Stomach (tissue), 9 donors: ENCODE data around the gene GPR153. TPM values are rescaled to one million over a fixed set of nuclear protein-coding genes. Genes with fewer than 3 reads are reported as not detected.

ENCODE experiments used
- DNase-seq, 2 donors: peaks; one replicate each; pipeline versions ENCODE4 v3.0.0 to v3.0.0-alpha.2; 2013 to 2019
- H3K27ac ChIP-seq, 5 donors: fragments of 200-600 bp in 4 of 5; sonication (generic) in 4 of 5; one replicate each; pipeline ENCODE4 v1.5.1; 2013 to 2019; ENCODE audit warnings: mild to moderate bottlenecking in 1 of 5, moderate library complexity in 1 of 5
- H3K27me3 ChIP-seq, 3 donors: fragments of 200-600 bp; sonication (generic); one replicate each; pipeline ENCODE4 v1.5.1; 2017 to 2019; ENCODE audit warnings: mixed run types in 1 of 3
- H3K36me3 ChIP-seq, 4 donors: fragments of 200-600 bp; sonication (generic); 1 replicate in 3 of 4; 2 replicates in 1 of 4; pipeline ENCODE4 v1.5.1; 2016 to 2019
- H3K4me1 ChIP-seq, 4 donors: fragments of 200-600 bp; sonication (generic); one replicate each; pipeline ENCODE4 v1.5.1; 2016 to 2019
- H3K4me3 ChIP-seq, 4 donors: fragments of 200-600 bp; sonication (generic) in 3 of 4; one replicate each; pipeline ENCODE4 v1.5.1; 2016 to 2019; ENCODE audit warnings: mild to moderate bottlenecking in 1 of 4
- H3K9me3 ChIP-seq, 4 donors: fragments of 200-600 bp; sonication (generic); one replicate each; pipeline ENCODE4 v1.5.1; 2016 to 2019
- CTCF ChIP-seq, 7 experiments: fragments of 450-650 bp in 4 of 7; fragments of 200-600 bp in 3 of 7; sonication (generic) in 3 of 7; IDR thresholded peaks; one replicate each; pipeline ENCODE4 v1.5.1; 2016 to 2019; ENCODE audit warnings: antibody characterized with exemption in 7 of 7, control low read depth in 2 of 7, mild to moderate bottlenecking in 1 of 7
- EP300 ChIP-seq: sonication (generic); formaldehyde crosslinking; IDR thresholded peaks from one replicate; pipeline ENCODE4 v1.6.1; 2017; ENCODE audit warnings: antibody characterized with exemption
- POLR2A ChIP-seq, 4 donors: fragments of 450-650 bp; IDR thresholded peaks; one replicate each; pipeline ENCODE4 v1.6.1; 2016; ENCODE audit warnings: antibody characterized with exemption in 4 of 4, control low read depth in 2 of 4, mild to moderate bottlenecking in 1 of 4, moderate library complexity in 1 of 4
- POLR2AphosphoS5 ChIP-seq, 3 donors: sonication (generic); formaldehyde crosslinking; IDR thresholded peaks; one replicate each; pipeline ENCODE4 v1.6.1; 2016; ENCODE audit warnings: antibody characterized with exemption in 3 of 3
- WGBS, 5 donors: extraction: QIAGEN DNeasy Blood & Tissue Kit in 3 of 5; methylation state at CpG; one replicate each; pipeline versions ENCODE4 v1.1.5 to v1.1.7; 2013 to 2018; 5-methylcytosine and 5-hydroxymethylcytosine counted together
- intact Hi-C: fragments of 100-400 bp; cut with DNase I; formaldehyde crosslinking; loops from one replicate; pipeline ENCODE4 v1.15.1; 2023; ENCODE audit warnings: low total_unique reads
- polyA plus RNA-seq, 3 donors: library from polyadenylated mRNA; stranded (reverse); fragments of 200-250 nt; gene quantifications; one replicate each; pipeline ENCODE4 v1.2.3, GENCODE V29; 2013
- total RNA-seq, 5 donors: library from RNA; depleted of rRNA; stranded (reverse); fragments of >200 nt; gene quantifications; one replicate each; pipeline versions ENCODE4 v1.1.0 to v1.2.3, GENCODE V29; 2014 to 2016
- donor health status: healthy with polysubstance abuse.
- donor health status: Bipolar disorder and iron deficiency.
- donor health status: healthy.

Gene GPR153
- total and polyA plus RNA-seq, 8 donors, result 1.8 to 63.1 (median 2.8) TPM

- H3K9me3 ChIP-seq, result no peaks in the 10 kb centered on the region
- H3K4me1 ChIP-seq, result no peaks in the 10 kb centered on the region
- DNase-seq, result no peak
- intact Hi-C loops, result no loop called here
- no peaks in the 10 kb centered on the region for H3K27me3 ChIP-seq
- H3K4me3 ChIP-seq, result no peak overlapping the region
- H3K27ac ChIP-seq, result no peak overlapping the region
- no peak for TF ChIP-seq POLR2A (IDR thresholded peaks at IDR 0.05)
- TF ChIP-seq POLR2AphosphoS5 (IDR thresholded peaks at IDR 0.05), result no peak
- TF ChIP-seq EP300, result no peak
- no peak for TF ChIP-seq CTCF (IDR thresholded peaks at IDR 0.05)
- no peaks in the 10 kb centered on the region for H3K36me3 ChIP-seq
- WGBS, 5 donors, result 83 to 95% (median 93%) methylated on average over 8 of the region's 8 CpGs
These were observed 40.6 kb upstream of the GPR153 start for GRCh38 chr1:6301526-6301925.

GRCh38 chr1:6300342-6301048 lies 39.6 kb upstream of the GPR153 start:
- intact Hi-C loops, result no loop called here
- peak; percentile 54 to 55 for DNase-seq
- Histone ChIP-seq H3K36me3 (no peaks in the 10 kb centered on the region), H3K27me3 (no peaks in the 10 kb centered on the region), H3K4me1 (no peaks in the 10 kb centered on the region), H3K4me3 (no peak overlapping the region), H3K27ac (no peak overlapping the region), H3K9me3 (no peaks in the 10 kb centered on the region)
- WGBS, 5 donors, result 73 to 84% (median 80%) methylated on average over 31 to 32 of the region's 32 CpGs
- TF ChIP-seq CTCF (IDR thresholded peaks at IDR 0.05), result no peak
- TF ChIP-seq POLR2AphosphoS5 (IDR thresholded peaks at IDR 0.05), result no peak
- no peak for TF ChIP-seq EP300

GRCh38 chr1:6299557-6300165 lies 38.8 kb upstream of the GPR153 start:
- intact Hi-C loops, result no loop called here
- no peak overlapping the region for H3K27ac ChIP-seq
- H3K4me1 ChIP-seq, result no peaks in the 10 kb centered on the region
- H3K36me3 ChIP-seq, result peaks cover 0 to 2% (median 1%) of the 10 kb centered on the region in 4 donors
- no peaks in the 10 kb centered on the region for H3K9me3 ChIP-seq
- no peak for DNase-seq
- no peaks in the 10 kb centered on the region for H3K27me3 ChIP-seq
- TF ChIP-seq CTCF (IDR thresholded peaks at IDR 0.05), result no peak
- no peak for TF ChIP-seq POLR2AphosphoS5 (IDR thresholded peaks at IDR 0.05)
- no peak for TF ChIP-seq EP300
- TF ChIP-seq POLR2A (IDR thresholded peaks at IDR 0.05), result no peak
- no peak overlapping the region for H3K4me3 ChIP-seq
- WGBS, 5 donors, result 91 to 94% (median 93%) methylated on average over 12 to 15 of the region's 15 CpGs

GRCh38 chr1:6298940-6299465 lies 38.1 kb upstream of the GPR153 start:
- Histone ChIP-seq H3K27ac (no peak overlapping the region), H3K36me3 (peaks cover 0 to 9% (median 8%) of the 10 kb centered on the region in 4 donors), H3K4me1 (no peaks in the 10 kb centered on the region), H3K4me3 (no peak overlapping the region), H3K27me3 (no peaks in the 10 kb centered on the region), H3K9me3 (no peaks in the 10 kb centered on the region)
- TF ChIP-seq POLR2AphosphoS5 (IDR thresholded peaks at IDR 0.05) (no peak), EP300 (no peak), POLR2A (IDR thresholded peaks at IDR 0.05) (no peak), CTCF (IDR thresholded peaks at IDR 0.05) (no peak)
- 95 to 98% (median 96%) methylated on average over 5 to 8 of the region's 8 CpGs for WGBS, 5 donors
- no peak for DNase-seq
- intact Hi-C loops, result no loop called here
